ENCODE measurements around the gene OGFOD3. TPM values are rescaled to one million over a fixed set of nuclear protein-coding genes. Genes with fewer than 3 reads are reported as not detected.
A peak's percentile ranks its signal among the peaks of the same experiment; 100 is the strongest.

Gene OGFOD3
- total RNA-seq, 1 donor = 25.3 TPM

DNA sequence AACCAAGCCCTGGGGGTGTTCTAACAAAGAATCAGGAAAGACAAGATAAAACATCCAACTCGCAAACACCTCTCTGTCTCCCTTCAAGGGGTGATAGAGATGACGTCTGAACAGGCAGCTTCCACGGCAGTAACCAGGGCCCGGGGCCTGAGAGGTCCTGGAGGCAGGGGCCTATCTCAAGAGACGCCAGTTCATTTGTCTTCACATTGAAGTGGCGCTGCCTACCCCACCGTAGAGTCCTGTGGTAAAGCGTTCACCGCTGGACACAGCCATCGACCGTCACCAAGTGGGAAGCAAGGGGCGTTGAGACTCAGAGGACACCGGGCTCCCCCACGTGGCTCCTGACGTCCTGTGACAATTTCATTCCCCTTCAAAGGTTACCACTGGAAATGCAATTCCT, 25.4 kb downstream of the OGFOD3 start:
- Histone ChIP-seq H3K4me2 (ENCODE audit: insufficient read depth, low read length) (no peak overlapping the region), H3K9me3 (ENCODE audit: low read depth, low read length) (no peaks in the 10 kb centered on the region), H3K79me2 (ENCODE audit: insufficient read depth, low read length) (no peaks in the 10 kb centered on the region), H3K4me1 (ENCODE audit: insufficient read depth, low read length) (peaks cover 12% of the 10 kb centered on the region), H3K27me3 (ENCODE audit: insufficient read depth, low read length) (peaks cover 3% of the 10 kb centered on the region), H3K4me3 (ENCODE audit: insufficient read depth, low read length) (no peak overlapping the region), H3K36me3 (ENCODE audit: insufficient read depth, low read length) (no peaks in the 10 kb centered on the region), H2AFZ (ENCODE audit: low read length) (no peak overlapping the region), H4K20me1 (ENCODE audit: insufficient read depth, low read length) (no peaks in the 10 kb centered on the region), H3K27ac (ENCODE audit: low read depth, low read length) (no peak overlapping the region)
- TF ChIP-seq, protein P1, sequence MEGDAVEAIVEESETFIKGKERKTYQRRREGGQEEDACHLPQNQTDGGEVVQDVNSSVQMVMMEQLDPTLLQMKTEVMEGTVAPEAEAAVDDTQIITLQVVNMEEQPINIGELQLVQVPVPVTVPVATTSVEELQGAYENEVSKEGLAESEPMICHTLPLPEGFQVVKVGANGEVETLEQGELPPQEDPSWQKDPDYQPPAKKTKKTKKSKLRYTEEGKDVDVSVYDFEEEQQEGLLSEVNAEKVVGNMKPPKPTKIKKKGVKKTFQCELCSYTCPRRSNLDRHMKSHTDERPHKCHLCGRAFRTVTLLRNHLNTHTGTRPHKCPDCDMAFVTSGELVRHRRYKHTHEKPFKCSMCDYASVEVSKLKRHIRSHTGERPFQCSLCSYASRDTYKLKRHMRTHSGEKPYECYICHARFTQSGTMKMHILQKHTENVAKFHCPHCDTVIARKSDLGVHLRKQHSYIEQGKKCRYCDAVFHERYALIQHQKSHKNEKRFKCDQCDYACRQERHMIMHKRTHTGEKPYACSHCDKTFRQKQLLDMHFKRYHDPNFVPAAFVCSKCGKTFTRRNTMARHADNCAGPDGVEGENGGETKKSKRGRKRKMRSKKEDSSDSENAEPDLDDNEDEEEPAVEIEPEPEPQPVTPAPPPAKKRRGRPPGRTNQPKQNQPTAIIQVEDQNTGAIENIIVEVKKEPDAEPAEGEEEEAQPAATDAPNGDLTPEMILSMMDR (IDR thresholded peaks at IDR 0.05; ENCODE audit: extremely low read depth, low read depth, low read length) = no peak
- DNase-seq (ENCODE audit: insufficient read length, low spot score, missing footprints) = no peak

DNA sequence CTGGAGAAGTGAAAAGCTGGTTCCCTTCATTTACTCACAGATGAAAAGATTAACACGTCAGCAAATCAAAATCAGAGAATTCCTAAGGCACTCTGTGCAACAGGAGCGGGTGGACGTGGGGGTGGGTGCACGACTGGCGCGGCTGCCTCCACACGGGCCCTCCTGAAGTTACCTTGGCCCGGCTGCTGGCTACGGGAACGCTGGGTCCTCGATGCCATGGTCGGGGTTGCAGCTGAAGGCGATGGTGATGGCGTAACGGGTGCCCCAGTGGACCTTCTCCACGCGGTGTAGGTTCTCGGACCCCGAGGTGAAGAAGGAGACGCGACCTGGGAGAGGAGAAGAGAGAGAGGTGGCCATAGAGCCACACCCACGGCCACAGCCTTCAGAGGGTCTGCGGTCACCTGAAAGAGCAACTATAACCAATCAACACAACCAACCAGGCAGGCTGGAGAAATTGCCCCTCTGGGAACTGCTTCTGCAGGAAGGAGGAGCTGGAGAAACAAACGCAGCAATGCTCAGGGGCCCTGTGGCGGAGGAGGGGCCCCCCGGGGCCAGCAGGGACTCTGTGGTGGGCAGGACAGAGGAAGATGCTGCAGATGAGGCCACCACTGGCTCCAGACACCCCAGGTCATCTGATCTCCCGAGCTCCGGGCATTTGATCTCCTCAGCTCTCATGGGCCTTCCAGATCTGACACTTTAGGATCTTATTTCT, 26.0 kb downstream of the OGFOD3 start:
- no peak overlapping the region for H3K27ac ChIP-seq (ENCODE audit: low read depth, low read length)
- H3K36me3 ChIP-seq (ENCODE audit: insufficient read depth, low read length) = no peaks in the 10 kb centered on the region
- H3K27me3 ChIP-seq (ENCODE audit: insufficient read depth, low read length) = peaks cover 9% of the 10 kb centered on the region
- H3K4me3 ChIP-seq (ENCODE audit: insufficient read depth, low read length) = no peak overlapping the region
- DNase-seq (ENCODE audit: insufficient read length, low spot score, missing footprints) = peak; percentile 80
- no peak overlapping the region for H3K4me2 ChIP-seq (ENCODE audit: insufficient read depth, low read length)
- H2AFZ ChIP-seq (ENCODE audit: low read length) = no peak overlapping the region
- no peaks in the 10 kb centered on the region for H3K9me3 ChIP-seq (ENCODE audit: low read depth, low read length)
- no peaks in the 10 kb centered on the region for H3K79me2 ChIP-seq (ENCODE audit: insufficient read depth, low read length)
- H3K4me1 ChIP-seq (ENCODE audit: insufficient read depth, low read length) = peaks cover 12% of the 10 kb centered on the region
- TF ChIP-seq, protein P1 (IDR thresholded peaks at IDR 0.05; ENCODE audit: extremely low read depth, low read depth, low read length) = no peak
- H4K20me1 ChIP-seq (ENCODE audit: insufficient read depth, low read length) = no peaks in the 10 kb centered on the region

DNA sequence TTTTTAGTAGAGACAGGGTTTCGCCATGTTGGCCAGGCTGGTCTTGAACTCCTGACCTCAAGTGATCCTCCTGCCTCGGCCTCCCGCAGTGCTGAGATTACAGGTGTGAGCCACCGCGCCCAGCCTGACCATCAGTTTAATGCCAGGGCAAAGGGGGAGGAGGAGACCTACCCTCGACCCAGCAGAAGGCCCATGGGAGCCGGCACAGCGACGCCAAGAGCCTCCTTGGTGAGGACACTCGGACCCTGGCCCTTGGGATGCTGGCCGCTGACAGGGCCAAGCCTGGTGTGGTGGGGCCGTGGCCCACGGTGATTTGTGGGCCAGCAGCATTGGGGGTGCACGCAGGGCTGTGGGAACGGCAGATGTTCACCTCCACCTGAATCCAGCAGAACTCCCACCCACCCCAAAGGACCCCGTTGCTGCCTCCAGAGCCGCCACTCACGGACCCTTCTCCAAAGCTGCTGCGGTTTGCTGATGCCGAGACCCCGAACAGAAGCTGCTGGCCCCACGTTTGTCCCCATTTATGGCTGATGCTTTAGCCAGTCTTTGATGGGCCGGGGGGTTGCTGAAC, 26.8 kb downstream of the OGFOD3 start:
- Histone ChIP-seq H3K4me3 (ENCODE audit: insufficient read depth, low read length) (no peak overlapping the region), H3K4me1 (ENCODE audit: insufficient read depth, low read length) (peaks cover 6% of the 10 kb centered on the region), H3K79me2 (ENCODE audit: insufficient read depth, low read length) (no peaks in the 10 kb centered on the region), H2AFZ (ENCODE audit: low read length) (no peak overlapping the region), H3K27ac (ENCODE audit: low read depth, low read length) (no peak overlapping the region), H4K20me1 (ENCODE audit: insufficient read depth, low read length) (no peaks in the 10 kb centered on the region), H3K27me3 (ENCODE audit: insufficient read depth, low read length) (peaks cover 17% of the 10 kb centered on the region), H3K4me2 (ENCODE audit: insufficient read depth, low read length) (no peak overlapping the region), H3K36me3 (ENCODE audit: insufficient read depth, low read length) (no peaks in the 10 kb centered on the region), H3K9me3 (ENCODE audit: low read depth, low read length) (no peaks in the 10 kb centered on the region)
- TF ChIP-seq, protein P1 (IDR thresholded peaks at IDR 0.05; ENCODE audit: extremely low read depth, low read depth, low read length) = no peak
- DNase-seq (ENCODE audit: insufficient read length, low spot score, missing footprints) = no peak

DNA sequence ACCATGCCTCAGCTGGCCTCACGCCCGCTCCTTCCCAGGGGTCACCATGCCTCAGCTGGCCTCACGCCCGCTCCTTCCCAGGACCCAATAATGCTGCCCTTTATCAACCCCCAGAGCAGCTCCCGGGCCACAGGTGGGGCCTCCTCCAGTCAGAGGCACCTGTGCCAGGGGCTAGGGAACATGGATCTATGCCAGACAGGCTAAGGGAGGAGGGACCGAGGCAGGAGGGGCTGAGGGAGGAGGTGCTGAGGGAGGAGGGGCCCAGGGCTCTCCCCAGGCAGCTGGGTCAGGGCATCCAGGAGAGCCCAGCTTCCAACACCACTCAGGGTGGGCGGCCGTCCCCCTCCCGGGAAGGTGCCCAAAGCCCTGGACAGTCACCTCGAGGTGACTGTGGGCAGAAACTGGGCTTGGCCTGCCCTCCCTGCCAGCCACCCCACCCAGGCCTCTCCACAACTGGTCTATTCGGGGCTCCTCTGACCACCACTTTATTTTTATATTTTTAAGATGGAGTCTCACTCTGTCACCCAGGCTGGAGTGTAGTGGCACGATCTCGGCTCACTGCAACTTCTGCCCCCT, 27.4 kb downstream of the OGFOD3 start:
- H3K4me1 ChIP-seq (ENCODE audit: insufficient read depth, low read length) = peaks cover under 1% of the 10 kb centered on the region
- no peak overlapping the region for H3K4me2 ChIP-seq (ENCODE audit: insufficient read depth, low read length)
- H3K79me2 ChIP-seq (ENCODE audit: insufficient read depth, low read length) = no peaks in the 10 kb centered on the region
- no peak overlapping the region for H3K27ac ChIP-seq (ENCODE audit: low read depth, low read length)
- no peak overlapping the region for H3K4me3 ChIP-seq (ENCODE audit: insufficient read depth, low read length)
- H3K9me3 ChIP-seq (ENCODE audit: low read depth, low read length) = no peaks in the 10 kb centered on the region
- no peak overlapping the region for H2AFZ ChIP-seq (ENCODE audit: low read length)
- H3K36me3 ChIP-seq (ENCODE audit: insufficient read depth, low read length) = no peaks in the 10 kb centered on the region
- no peaks in the 10 kb centered on the region for H4K20me1 ChIP-seq (ENCODE audit: insufficient read depth, low read length)
- H3K27me3 ChIP-seq (ENCODE audit: insufficient read depth, low read length) = peaks cover 22% of the 10 kb centered on the region
- TF ChIP-seq, protein P1 (IDR thresholded peaks at IDR 0.05; ENCODE audit: extremely low read depth, low read depth, low read length) = no peak
- peak; percentile 76 for DNase-seq (ENCODE audit: insufficient read length, low spot score, missing footprints)

Measured in osteoblast (primary cell).